ENCODE results near the gene LCNL1.

LCNL1 gene

DNA sequence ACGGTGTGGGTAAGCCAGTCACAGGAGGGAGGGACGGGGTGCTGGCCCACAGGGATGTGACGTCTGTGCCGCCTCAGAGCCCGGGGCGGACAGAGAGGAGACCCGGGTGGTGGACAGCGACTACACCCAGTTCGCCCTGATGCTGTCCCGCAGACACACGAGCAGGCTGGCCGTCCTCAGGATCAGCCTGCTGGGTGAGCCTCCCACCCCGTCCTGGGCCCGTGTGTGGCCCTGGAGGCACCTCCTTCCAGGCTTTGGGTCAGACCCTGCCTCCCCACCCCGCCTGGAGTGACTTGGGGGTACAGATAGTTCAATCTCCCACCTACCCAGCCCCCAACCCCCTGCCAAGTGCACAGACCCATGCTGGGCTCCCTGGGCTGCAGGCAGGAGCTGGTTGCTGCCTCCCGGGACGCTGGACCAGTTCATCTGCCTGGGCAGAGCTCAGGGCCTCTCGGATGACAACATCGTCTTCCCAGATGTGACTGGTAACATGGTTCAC, 29.0 kb upstream of the LCNL1 start:
- no peaks in the 10 kb centered on the region for H3K27me3 ChIP-seq (ENCODE audit: control insufficient read depth, insufficient read depth, low read length)
- no peaks in the 10 kb centered on the region for H3K9me3 ChIP-seq (ENCODE audit: control insufficient read depth, low read length)
- H2AFZ ChIP-seq, result no peak overlapping the region
- H3K79me2 ChIP-seq, result no peaks in the 10 kb centered on the region
- H3K4me2 ChIP-seq (ENCODE audit: low read length), result no peak overlapping the region
- H3K4me1 ChIP-seq, result no peaks in the 10 kb centered on the region
- no peaks in the 10 kb centered on the region for H3K36me3 ChIP-seq (ENCODE audit: control insufficient read depth, insufficient read depth, low read length)
- TF ChIP-seq, protein P1, sequence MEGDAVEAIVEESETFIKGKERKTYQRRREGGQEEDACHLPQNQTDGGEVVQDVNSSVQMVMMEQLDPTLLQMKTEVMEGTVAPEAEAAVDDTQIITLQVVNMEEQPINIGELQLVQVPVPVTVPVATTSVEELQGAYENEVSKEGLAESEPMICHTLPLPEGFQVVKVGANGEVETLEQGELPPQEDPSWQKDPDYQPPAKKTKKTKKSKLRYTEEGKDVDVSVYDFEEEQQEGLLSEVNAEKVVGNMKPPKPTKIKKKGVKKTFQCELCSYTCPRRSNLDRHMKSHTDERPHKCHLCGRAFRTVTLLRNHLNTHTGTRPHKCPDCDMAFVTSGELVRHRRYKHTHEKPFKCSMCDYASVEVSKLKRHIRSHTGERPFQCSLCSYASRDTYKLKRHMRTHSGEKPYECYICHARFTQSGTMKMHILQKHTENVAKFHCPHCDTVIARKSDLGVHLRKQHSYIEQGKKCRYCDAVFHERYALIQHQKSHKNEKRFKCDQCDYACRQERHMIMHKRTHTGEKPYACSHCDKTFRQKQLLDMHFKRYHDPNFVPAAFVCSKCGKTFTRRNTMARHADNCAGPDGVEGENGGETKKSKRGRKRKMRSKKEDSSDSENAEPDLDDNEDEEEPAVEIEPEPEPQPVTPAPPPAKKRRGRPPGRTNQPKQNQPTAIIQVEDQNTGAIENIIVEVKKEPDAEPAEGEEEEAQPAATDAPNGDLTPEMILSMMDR (IDR thresholded peaks at IDR 0.05), result no peak
- no peak overlapping the region for H3K27ac ChIP-seq
- H3K4me3 ChIP-seq (ENCODE audit: low read depth, low read length), result no peak overlapping the region
- H3K9ac ChIP-seq, result no peak overlapping the region

DNA sequence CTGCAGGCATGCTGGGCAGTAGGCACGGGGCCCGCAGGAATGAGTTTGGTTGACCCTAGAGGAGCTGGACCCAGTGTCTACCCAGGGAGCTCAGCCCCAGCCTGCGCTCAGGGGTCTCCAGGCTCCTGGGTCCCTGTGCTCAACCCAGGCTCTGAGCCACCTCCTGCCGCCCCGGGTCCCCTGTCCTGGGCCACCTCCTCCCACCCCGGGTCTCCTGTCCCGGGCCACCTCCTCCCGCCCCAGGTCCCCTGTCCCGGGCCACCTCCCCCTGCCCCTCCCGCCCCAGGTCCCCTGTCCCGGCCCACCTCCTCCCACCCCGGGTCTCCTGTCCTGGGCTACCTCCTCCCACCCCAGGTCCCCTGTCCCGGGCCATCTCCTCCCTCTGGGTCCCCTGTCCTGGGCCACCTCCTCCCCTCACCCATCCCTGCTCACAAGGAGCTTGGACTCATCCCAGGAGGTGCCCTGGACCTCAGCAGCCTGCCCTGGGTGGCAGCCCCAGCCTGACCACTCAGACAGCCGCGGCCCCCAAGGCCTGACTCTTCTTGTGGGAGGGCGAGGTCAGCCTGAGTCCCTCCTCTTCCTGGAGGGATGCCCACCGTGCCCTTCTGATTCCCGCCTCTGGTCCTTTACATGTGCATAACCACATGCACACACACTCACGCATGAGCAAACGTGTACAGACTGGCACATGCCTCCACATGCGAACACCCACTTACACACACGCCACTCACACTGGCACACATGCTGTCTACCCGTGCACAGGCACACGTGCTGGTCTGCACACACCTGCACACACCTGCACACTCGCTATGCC, 28.3 kb upstream of the LCNL1 start:
- Histone ChIP-seq H3K36me3 (ENCODE audit: control insufficient read depth, insufficient read depth, low read length) (no peaks in the 10 kb centered on the region), H2AFZ (no peak overlapping the region), H3K4me2 (ENCODE audit: low read length) (no peak overlapping the region), H3K4me3 (ENCODE audit: low read depth, low read length) (no peak overlapping the region), H3K79me2 (no peaks in the 10 kb centered on the region), H3K9me3 (ENCODE audit: control insufficient read depth, low read length) (no peaks in the 10 kb centered on the region), H3K4me1 (no peaks in the 10 kb centered on the region), H3K27ac (no peak overlapping the region), H3K9ac (no peak overlapping the region), H3K27me3 (ENCODE audit: control insufficient read depth, insufficient read depth, low read length) (no peaks in the 10 kb centered on the region)
- TF ChIP-seq, protein P1 (IDR thresholded peaks at IDR 0.05), result no peak

GRCh38 chr9:136955202-136955942, 27.4 kb upstream of the LCNL1 start:
- no peak overlapping the region for H3K27ac ChIP-seq
- H3K79me2 ChIP-seq, result no peaks in the 10 kb centered on the region
- no peaks in the 10 kb centered on the region for H3K4me1 ChIP-seq
- TF ChIP-seq, protein P1 (IDR thresholded peaks at IDR 0.05), result no peak
- H3K9ac ChIP-seq, result no peak overlapping the region
- no peak overlapping the region for H3K4me2 ChIP-seq (ENCODE audit: low read length)
- no peak overlapping the region for H2AFZ ChIP-seq
- H3K27me3 ChIP-seq (ENCODE audit: control insufficient read depth, insufficient read depth, low read length), result no peaks in the 10 kb centered on the region
- no peaks in the 10 kb centered on the region for H3K36me3 ChIP-seq (ENCODE audit: control insufficient read depth, insufficient read depth, low read length)
- H3K9me3 ChIP-seq (ENCODE audit: control insufficient read depth, low read length), result no peaks in the 10 kb centered on the region
- no peak overlapping the region for H3K4me3 ChIP-seq (ENCODE audit: low read depth, low read length)

GRCh38 chr9:136955943-136956335, 26.9 kb upstream of the LCNL1 start:
- H3K27me3 ChIP-seq (ENCODE audit: control insufficient read depth, insufficient read depth, low read length), result no peaks in the 10 kb centered on the region
- no peaks in the 10 kb centered on the region for H3K9me3 ChIP-seq (ENCODE audit: control insufficient read depth, low read length)
- H3K79me2 ChIP-seq, result no peaks in the 10 kb centered on the region
- TF ChIP-seq, protein P1 (IDR thresholded peaks at IDR 0.05), result no peak
- no peak overlapping the region for H3K27ac ChIP-seq
- H3K36me3 ChIP-seq (ENCODE audit: control insufficient read depth, insufficient read depth, low read length), result no peaks in the 10 kb centered on the region
- no peaks in the 10 kb centered on the region for H3K4me1 ChIP-seq
- H3K9ac ChIP-seq, result no peak overlapping the region
- H2AFZ ChIP-seq, result no peak overlapping the region
- H3K4me3 ChIP-seq (ENCODE audit: low read depth, low read length), result no peak overlapping the region
- no peak overlapping the region for H3K4me2 ChIP-seq (ENCODE audit: low read length)
